C4-2B (cell line): ENCODE measurements around the gene PCSK5.

Experiments
- ZFX ChIP-seq: fragments of 450-650 bp; IDR thresholded peaks from 2 replicates; pipeline ENCODE4 v1.6.1; 2017
- TF ChIP-seq, protein P1 (sequence below): fragments of 450-650 bp; conservative IDR thresholded peaks from 2 replicates; pipeline ENCODE4 v1.5.1; 2017; ENCODE audit warnings: mild to moderate bottlenecking

GRCh38 chr9:76372336-76372735, 481.9 kb downstream of the PCSK5 start:
- TF ChIP-seq, protein P1, sequence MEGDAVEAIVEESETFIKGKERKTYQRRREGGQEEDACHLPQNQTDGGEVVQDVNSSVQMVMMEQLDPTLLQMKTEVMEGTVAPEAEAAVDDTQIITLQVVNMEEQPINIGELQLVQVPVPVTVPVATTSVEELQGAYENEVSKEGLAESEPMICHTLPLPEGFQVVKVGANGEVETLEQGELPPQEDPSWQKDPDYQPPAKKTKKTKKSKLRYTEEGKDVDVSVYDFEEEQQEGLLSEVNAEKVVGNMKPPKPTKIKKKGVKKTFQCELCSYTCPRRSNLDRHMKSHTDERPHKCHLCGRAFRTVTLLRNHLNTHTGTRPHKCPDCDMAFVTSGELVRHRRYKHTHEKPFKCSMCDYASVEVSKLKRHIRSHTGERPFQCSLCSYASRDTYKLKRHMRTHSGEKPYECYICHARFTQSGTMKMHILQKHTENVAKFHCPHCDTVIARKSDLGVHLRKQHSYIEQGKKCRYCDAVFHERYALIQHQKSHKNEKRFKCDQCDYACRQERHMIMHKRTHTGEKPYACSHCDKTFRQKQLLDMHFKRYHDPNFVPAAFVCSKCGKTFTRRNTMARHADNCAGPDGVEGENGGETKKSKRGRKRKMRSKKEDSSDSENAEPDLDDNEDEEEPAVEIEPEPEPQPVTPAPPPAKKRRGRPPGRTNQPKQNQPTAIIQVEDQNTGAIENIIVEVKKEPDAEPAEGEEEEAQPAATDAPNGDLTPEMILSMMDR, result no peak
- TF ChIP-seq ZFX, result no peak
